ENCODE results near the gene C1QTNF8.

The C1QTNF8 gene

DNA sequence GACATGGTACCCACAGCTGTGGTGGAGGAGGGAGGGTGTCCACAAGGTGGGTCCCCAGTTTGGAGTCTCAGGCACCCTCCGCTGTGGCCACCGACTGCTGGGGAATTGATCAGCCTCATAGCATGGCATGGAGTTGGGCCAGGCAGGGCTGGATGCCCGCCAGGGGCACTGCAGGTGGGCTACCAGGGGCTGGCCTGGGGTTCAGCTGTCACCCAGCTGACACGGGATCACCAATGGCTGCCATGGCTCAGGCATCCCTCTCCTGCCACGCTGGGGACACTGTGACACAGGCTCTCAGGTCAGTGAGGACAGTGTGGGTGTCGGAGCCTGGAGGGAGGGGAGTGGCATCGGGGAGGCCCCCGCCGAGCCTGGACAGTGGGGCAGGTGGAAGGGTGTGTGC is 43.3 kb downstream of the C1QTNF8 start:
- no peak for DNase-seq (ENCODE audit: low spot score)
- in situ Hi-C loops (cut with MboI; ENCODE audit: low sequenced_read_pairs, unreplicated experiment): no loop called here
- TF ChIP-seq, protein P1, sequence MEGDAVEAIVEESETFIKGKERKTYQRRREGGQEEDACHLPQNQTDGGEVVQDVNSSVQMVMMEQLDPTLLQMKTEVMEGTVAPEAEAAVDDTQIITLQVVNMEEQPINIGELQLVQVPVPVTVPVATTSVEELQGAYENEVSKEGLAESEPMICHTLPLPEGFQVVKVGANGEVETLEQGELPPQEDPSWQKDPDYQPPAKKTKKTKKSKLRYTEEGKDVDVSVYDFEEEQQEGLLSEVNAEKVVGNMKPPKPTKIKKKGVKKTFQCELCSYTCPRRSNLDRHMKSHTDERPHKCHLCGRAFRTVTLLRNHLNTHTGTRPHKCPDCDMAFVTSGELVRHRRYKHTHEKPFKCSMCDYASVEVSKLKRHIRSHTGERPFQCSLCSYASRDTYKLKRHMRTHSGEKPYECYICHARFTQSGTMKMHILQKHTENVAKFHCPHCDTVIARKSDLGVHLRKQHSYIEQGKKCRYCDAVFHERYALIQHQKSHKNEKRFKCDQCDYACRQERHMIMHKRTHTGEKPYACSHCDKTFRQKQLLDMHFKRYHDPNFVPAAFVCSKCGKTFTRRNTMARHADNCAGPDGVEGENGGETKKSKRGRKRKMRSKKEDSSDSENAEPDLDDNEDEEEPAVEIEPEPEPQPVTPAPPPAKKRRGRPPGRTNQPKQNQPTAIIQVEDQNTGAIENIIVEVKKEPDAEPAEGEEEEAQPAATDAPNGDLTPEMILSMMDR (IDR thresholded peaks at IDR 0.05; ENCODE audit: borderline replicate concordance, control extremely low read depth, extremely low read depth, insufficient read depth, missing control alignments): no peak

DNA sequence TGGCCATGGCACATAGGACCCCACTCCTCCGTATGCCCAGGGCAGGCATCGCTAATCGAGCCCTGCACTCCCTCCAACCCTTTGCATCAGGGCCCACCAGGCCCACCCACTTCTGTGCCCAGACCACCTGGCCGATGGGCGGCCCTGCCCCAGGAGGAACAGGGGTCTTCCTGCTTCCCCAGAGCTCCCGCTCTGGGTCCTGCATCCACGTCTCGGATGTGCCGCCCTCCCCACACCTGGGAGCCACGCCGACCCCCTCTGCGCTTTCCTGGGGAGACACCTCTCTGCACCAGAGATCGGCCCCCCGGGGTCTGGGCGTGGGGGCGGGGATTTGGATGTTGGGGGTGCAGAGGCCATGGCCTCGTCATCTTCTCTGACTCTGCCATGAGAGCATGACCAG is 44.6 kb downstream of the C1QTNF8 start:
- TF ChIP-seq, protein P1 (IDR thresholded peaks at IDR 0.05; ENCODE audit: borderline replicate concordance, control extremely low read depth, extremely low read depth, insufficient read depth, missing control alignments): no peak
- in situ Hi-C loops (cut with MboI; ENCODE audit: low sequenced_read_pairs, unreplicated experiment): no loop called here
- no peak for DNase-seq (ENCODE audit: low spot score)

DNA sequence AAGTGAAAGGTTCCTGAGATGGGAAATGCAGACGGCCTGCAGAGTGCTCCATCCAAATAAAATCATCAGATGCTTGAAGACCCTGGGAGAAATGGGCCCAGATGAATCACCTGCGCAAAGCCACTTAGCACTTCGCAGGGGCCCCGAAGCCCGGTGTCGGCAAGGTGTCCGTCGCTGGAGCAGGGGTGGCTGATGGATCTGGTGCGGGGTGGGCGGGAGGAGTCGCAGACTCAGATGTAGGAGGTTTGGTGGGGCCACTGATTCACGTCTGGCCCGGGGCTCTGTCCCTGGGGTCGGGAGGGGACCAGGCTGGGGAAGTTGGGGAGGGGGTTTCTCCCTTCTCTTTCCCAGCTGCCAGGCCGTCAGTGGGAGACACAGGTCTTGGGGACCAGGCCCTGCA is 45.1 kb downstream of the C1QTNF8 start:
- in situ Hi-C loops (cut with MboI; ENCODE audit: low sequenced_read_pairs, unreplicated experiment): no loop called here
- DNase-seq (ENCODE audit: low spot score): no peak
- TF ChIP-seq, protein P1 (IDR thresholded peaks at IDR 0.05; ENCODE audit: borderline replicate concordance, control extremely low read depth, extremely low read depth, insufficient read depth, missing control alignments): no peak

DNA sequence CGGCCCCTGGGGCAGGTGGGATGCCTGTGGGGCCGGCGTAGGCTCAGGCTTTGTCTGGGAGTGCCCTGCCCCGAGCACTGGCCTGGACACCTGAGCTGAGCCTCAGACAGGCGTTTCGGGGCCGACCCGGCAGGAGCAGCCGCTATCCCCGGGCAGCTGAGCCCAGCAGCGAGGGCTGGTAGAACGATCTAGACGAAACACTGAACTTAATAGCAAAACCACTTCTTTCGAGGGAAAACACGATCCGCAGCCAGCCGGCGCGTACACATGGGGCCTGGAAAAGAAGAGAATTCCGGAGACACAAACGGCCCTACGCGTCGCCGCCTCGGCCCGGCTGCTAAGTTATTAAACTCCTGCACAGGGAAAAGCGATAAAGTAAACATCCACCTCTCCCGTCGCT is 45.5 kb downstream of the C1QTNF8 start:
- no peak for DNase-seq (ENCODE audit: low spot score)
- TF ChIP-seq, protein P1 (IDR thresholded peaks at IDR 0.05; ENCODE audit: borderline replicate concordance, control extremely low read depth, extremely low read depth, insufficient read depth, missing control alignments): no peak
- in situ Hi-C loops (cut with MboI; ENCODE audit: low sequenced_read_pairs, unreplicated experiment): no loop called here

DNA sequence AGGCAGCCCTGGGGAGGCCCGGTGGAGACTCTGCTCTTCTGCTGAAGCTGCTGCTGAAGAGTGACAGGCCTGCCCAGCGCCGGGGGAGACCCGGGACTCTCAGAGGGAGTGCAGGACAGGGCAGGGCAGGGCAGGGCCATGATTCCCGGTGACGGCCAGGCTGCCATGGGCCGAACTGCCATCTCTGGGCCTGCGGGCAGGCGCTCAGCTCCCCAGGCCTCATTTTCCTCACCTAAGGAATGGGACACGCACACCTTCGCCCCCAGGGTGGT is 46.1 kb downstream of the C1QTNF8 start:
- in situ Hi-C loops (cut with MboI; ENCODE audit: low sequenced_read_pairs, unreplicated experiment): no loop called here
- TF ChIP-seq, protein P1 (IDR thresholded peaks at IDR 0.05; ENCODE audit: borderline replicate concordance, control extremely low read depth, extremely low read depth, insufficient read depth, missing control alignments): no peak
- DNase-seq (ENCODE audit: low spot score): no peak

DNA sequence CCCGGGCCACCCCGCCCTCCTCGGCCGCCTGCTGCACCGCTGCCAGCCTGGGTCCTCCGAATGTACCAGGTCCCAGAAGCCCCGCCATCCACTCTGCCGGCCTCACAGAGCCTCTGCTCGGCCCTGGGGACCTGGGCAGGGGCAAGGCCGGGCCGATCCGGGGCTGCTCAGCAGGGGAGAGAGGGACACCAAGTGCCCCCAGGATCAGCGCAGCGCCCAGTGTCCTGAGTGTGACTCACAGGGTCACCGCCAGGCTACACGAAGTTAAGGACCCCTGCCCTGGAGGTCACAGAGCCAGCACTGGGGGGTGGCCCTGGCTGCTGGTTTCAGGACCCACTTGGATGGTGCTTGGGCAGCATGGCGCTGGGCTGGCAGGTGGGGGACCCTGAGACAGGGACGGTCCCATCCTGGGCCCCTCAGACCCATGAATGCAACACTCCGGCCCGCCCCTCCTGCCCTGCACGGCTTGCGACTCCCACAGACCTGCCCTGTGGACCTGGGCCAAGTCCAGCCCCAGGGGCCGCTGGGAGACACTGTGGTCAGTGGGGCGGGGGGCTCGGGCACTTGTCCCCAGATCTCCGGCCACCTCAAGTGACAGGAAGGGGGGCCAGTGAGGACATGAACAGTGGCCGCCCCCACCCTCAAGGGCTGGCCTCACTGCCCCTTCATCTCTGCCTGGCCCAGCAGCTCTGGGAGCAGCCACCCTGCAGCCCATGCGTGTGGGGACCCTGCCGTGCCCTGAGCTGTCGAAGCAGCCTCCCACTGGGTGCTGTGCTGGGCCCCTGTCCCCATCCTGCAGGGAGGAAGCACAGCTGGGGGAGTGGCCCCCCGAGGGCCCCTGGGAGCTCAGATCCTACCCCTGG is 46.7 kb downstream of the C1QTNF8 start:
- TF ChIP-seq, protein P1 (IDR thresholded peaks at IDR 0.05; ENCODE audit: borderline replicate concordance, control extremely low read depth, extremely low read depth, insufficient read depth, missing control alignments): no peak
- in situ Hi-C loops (cut with MboI; ENCODE audit: low sequenced_read_pairs, unreplicated experiment): no loop called here
- no peak for DNase-seq (ENCODE audit: low spot score)

All from GM13976 (cell line).